Stimulated activated CD8-positive, alpha-beta memory T cell treated with anti-CD3 and anti-CD28 coated beads, Interleukin-12 subunit alpha, Interleukin-12 subunit beta, amount 100 ng/mL, for 24 hours (primary cell): ENCODE data around the gene TMSB4X.
"Not testable (repeated sequence)": the region's sequence is repeated elsewhere in the genome, so short reads cannot be mapped to it uniquely, and the experiment has no call there.

Experiments
- DNase-seq: peaks from one replicate; pipeline ENCODE4 v3.0.0-alpha.2; 2020; ENCODE audit errors: extremely low read depth

TMSB4X gene

DNA sequence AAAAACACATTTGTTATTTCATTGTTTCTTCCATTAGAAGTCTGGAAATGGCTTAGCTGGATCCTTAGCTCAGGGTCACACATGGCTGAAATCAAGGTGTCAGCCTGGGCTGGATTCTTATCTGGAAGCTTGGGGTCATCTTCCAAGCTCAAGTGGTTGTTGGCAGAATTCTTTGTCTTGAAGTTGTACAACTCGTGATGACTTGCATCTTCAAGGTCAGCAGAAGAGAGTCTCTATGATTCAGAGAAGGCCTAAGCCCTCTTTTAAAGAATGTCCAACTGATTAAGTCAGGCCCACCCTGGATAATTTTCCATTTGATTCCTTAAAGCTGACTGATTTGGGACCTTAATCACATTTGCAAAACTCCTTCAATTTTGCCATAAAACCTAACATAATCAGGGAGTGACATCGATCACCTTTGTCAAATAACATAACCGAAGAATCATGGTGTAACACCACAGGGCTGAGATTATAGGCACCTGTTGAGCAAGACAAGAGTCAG is 22.1 kb downstream of the TMSB4X start:
- no peak for DNase-seq

DNA sequence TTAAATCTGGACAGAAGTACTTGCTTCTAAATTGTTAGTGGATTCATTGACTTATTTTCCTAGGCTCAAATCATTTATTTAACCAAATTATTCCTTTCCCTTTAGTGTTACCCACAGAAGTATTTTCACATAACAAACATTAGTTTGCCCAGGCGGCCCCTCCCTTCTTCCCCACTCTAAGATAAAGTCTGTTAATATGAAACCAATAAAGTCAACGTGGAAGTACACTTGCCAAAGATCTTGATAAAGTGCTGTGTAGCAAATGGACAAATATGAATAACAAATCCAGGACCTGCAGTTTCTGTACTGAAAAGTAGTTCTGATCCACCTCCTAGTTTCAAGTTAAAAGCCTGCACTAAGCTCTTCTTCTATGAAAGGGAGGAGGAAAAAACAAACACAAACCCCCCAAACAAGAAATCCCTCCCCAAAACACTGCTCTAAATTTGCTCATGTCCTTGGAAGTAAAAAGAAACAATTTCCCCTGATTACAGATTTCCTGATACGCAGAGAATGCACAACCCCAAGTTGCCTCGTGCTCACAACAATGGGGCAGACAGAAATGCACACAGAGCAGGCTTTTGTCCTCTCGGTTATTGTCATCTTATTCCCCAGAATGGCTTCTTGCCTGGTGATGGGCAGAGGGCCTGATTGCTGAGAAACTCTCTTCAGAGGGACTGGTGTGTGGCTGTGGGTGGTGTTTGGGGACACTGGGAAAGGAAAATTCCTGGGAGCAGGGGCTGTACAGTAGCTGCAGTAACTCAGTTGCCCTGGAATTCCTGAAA is 23.2 kb downstream of the TMSB4X start:
- no peak for DNase-seq

DNA sequence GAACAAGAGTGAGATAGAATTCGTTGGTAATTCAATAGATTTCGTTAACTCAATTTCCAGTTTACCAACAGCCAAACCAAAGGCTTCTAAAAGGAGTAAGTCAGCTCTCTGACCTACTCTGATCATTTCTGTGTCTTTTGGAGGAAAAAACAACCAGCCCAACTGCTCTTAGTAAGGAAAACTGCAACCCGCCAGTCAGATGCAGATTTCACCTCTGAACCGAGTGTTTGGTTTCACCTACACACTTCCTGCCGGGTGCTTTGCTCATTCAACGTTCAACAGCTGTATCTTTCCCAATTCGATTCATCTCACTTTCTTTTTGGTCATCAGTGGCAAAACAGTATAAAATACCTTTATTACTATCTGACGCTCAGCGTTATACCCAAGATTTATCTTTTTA is 24.5 kb downstream of the TMSB4X start:
- no peak for DNase-seq

DNA sequence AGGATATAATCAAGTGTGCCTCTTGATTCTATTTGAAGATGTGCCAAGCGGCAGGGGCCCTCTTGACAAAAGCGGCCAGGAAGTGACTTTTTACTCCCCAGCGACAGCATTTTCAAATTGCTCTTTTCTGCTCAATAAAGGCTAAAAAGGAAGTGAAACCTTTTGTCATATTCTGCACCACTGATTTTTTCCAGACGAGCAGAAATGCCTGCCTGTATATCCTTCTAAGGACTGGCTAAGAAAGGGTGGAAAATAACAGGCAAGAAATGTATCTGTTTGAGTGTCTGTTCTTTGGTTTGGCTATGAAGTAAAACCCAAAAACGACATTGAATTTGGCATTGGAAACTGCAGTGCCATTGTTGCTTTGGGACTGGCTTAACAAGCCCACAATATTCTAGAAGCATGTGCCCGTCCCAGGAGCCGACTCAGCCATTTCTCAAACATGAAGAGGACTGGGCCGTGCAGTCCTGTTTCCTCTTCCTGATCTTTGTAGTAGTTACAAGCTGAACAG is 25.4 kb downstream of the TMSB4X start:
- DNase-seq: no peak

DNA sequence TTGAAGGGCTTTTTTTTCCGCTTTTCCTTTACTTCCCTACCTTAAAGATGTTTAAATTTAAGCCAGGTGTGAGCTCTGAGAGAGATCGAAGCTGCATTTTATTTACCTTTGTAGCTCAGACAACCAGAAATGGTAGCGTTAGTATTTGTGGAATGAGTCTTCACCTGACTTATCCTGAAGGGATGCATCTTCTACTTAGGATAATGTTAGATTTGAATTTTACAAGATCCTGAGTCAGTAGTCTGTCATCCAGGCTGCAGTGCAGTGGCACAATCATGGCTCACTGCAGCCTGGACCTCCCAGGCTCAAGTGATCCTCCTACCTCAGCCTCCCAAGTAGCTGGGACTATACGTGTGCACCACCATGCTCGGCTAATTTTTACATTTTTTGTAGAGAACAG is 26.2 kb downstream of the TMSB4X start:
- no peak for DNase-seq

DNA sequence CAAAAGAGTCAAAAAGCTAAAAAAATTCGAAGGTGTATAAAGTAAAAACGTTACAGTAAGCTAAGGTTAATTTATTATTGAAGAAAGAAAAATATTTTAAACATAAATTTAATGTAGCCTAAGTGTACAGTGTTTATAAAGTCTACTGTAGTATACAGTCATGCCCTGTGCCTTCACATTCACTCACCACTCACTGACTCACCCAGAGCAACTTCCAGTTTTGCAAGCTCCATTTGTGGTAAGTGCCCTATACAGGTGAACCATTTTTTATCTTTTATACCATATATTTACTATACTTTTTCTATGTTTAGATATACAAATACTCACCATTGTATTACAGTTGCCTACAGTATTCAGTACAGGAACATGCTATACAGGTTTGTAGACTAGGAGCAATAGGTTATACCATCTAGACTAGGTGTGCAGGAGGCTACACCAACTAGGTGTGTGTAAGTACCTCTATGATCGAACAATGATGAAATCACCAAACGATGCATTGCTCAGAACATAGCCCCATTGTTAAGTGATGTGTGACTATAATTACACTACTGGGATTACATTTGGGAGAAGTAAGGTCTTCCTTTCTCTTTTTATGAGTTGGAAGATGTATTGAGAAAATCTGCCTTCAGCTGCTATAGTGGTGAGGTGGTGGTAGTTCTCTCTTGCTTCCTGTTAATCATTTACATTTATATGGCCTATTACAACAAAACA is 27.2 kb downstream of the TMSB4X start:
- DNase-seq: no peak

DNA sequence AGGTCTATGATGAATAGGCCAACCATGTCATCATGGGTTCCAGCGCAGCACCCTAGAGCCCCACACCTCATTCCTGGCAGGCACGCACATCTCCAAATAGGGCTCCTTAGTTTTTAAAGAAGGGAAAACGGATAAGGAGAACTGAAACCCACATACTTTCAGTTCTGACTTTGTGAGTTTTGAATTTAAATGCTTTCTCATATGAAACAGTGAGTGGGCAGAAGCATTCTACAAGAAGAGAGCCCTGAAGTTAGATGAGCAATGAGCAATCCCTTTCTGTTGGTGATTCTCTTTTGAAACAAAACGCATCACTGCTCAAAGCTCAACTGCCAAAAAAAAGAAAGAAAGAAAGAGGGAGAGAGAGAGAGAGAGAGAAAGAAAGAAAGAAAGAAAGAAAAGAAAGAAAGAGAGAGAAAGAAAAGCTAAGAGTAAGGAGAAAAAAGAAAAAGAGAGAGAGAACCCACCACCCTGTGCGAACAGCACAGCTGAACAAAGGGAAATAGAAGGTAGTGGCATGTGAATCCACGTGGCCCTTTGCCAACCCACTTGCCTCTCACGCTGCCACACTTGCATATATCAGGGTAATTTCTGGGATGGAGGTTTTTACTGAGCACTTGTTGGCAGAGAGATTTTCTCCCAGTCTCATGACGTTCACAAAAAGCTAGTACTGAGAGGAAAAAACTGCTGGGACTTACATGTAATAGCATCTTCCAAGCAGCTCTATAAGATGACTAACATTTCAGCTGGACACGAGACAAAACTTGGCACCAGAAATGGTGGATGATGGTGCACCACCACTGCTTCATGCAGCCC is 31.0 kb downstream of the TMSB4X start:
- DNase-seq: no peak

DNA sequence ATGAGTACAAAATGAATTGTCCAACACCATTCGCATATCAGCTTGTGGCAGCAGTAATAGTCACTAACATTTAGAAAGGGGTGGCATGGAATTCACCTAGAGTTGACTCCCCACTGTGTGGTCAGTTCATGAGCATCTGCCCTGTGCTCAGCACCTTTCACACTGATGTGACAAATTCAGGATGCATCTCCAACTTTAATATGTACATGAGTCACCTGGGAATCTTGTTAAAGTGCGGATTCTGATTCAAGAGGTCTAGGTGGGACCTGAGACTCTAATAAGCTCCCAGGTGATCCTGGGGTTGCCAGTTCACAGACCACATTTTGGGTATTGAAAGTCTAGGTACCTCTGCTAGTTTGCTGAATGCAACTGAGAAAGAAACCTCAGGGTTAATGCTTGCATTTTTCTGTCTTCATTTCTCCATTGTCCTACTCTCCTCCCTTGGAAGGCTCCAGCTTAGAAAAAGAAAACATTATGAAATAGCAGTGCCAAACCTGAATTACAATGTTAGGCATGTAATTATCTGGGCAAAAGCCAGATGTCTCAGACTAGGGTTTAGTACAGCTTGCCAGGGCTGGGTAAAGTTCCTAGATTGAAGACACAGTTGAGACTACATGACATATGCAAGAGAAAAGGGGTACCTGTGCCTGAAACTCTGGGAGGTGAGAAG is 32.7 kb downstream of the TMSB4X start:
- no peak for DNase-seq

DNA sequence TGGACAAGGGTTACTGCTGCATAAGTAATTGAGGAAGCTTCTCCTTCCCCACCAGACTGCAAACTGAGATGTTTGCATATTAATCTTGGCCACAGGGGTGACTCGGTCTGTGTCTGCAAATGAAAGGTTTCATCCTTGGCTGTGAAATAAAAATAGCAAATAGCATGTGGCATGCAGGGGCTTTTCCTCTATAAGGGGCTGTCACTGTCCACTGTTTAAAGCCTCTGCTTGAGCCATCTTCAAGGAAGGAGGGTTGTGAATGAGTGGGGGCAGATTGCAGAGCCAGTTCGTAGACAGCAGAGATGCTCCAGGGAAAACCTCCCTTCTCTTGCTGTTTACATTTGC is 33.3 kb downstream of the TMSB4X start:
- DNase-seq: no peak

DNA sequence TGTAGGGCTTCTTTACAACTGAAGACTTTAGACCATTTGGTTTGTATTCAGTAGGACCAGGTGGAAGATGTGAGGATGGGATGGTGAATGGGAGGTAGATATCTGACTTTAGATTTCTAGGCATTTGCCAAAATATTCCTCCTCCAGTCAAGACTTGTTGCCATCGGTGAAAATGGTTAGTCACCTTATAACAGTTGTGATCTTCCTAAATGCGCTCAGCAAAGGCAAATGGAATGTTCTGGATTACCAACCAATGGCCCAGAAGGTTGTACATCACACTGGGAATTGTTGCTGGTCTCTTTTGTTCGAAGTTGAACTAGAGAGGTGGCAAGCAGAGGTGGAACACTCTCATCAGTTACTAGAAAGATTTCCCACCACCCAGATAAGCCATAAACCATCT is 33.9 kb downstream of the TMSB4X start:
- DNase-seq: no peak

DNA sequence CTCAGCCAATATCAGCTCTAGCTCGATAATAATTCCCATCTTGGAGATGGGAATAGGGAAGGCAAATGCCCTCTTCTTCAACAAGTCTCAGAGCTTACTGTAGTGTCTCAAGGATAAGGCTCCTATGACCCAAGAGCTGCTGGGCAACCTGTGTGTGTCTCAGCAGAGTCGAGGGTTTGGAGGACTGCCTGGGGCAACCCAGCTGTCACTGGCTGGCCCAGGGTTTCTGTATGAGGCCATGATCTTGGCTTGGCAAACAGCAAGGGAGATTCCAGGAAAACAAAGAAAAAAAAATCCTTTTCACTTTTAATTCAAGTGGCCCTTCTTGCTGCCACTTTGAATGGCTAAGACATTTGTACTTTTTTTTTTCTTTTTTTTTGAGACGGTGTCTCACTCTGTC is 34.4 kb downstream of the TMSB4X start:
- no peak for DNase-seq

DNA sequence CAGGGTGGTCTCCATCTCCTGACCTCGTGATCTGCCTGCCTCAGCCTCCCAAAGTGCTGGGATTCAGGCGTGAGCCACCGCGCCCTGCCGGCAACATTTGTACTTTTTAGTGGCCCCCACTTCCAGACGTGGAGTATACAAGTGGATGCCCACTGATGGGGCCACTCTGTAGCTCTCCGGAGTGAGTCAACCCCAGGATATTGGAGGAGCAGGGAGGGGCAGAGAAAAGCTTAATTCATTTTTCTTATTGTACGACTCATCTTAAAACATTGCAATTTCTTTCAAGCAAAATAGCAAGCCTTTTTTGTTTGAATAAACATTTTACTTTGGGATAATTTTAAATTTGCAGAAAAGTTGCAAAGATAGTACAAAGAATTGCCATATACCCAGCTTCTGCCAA is 34.9 kb downstream of the TMSB4X start:
- DNase-seq: no peak

DNA sequence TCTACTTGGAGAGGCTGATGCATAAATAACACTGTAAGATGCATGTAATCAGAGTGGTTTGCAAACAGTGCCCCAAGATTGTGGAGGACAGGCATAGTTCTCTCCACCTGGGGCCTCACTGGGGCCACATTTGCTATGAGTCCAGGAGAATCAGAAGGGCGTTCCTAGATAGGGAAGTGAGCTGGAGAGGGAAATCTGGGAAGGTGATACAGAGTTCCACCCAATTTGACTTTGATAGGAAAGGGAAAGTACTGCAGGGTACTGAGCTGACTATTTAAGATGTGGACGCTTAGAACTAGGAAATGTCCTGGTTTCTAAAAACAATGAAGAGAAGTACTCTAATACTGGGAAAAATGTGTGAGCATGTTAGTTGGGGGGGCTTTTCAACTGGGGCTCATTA is 35.6 kb downstream of the TMSB4X start:
- no peak for DNase-seq

DNA sequence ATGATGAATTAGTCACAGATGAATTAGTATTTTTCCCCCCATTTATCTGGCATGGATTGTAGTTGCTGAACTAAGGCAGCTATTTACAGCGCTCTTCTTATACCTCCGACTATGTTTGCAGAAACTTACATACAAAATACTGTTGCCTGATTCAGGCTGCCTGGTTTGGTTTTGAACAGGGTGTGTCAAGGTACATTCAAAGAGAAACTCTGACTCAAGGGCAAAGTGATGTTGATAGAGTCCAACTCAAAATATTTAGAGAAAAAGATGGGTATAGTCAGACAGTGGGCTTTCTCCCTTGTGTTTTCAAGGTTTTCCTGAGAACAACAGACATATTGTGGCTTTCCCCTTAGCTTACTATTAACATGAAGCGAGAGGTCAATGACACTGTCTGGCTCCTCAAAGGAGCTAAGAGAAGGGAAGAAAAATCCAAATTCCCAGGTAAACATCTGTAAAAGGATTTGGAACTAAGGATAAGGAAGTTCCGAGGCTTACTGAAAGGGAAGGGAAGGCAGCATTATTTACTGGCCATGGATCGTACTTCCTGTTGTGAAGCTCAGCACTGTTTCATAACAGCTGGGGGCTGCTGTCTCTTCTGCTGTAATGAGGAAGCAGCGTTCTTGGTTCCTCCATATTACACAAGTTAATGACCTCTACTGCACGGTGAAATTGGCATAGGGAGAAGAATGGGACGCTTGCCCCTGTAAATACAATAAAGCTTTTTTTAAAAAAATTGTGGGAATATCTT is 38.6 kb downstream of the TMSB4X start:
- no peak for DNase-seq

DNA sequence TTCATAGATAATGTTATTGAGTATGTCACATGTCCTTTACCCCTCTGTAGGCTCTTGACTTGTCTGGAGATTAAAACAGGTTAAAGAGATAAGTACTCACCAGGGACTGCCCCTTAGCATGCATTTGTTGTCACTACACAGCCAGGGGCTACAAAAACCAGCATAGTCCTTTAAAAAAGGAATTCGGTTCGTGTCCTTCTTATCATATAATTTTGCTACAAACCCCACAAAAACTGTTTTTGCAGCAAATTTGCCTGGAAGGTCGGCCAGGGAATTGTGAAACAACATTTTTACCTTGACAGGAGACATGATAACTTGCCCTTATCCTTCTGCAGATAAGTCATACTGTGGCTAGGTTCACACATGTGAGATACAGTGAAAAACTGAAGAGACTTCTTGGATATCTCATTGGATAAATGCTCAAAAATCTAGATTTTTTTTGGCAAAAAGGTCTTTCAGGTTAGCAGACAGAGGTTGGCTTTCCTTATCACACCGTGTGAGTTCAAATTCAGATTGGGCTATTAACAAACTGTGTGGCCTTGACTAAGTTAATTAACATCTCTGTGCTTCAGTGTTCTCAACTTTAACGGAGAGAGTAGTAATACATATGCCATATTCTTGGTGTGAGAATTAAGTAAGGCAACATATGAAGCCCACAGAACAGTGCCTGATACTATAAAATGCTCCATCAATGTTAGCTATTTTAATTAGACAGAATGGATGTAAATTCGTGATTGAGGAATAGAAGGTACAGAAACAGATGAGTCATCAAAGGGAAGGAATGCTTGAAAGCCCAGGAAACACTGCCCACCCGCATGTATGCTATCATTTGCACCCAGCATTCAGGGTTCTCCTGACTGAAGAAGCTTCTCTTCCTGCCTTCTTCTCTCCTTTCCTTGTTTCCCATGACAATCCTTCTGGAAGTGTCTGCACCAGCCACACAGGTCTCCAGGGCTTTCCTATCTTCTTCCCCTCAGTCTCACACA is 39.5 kb downstream of the TMSB4X start:
- DNase-seq: no peak

DNA sequence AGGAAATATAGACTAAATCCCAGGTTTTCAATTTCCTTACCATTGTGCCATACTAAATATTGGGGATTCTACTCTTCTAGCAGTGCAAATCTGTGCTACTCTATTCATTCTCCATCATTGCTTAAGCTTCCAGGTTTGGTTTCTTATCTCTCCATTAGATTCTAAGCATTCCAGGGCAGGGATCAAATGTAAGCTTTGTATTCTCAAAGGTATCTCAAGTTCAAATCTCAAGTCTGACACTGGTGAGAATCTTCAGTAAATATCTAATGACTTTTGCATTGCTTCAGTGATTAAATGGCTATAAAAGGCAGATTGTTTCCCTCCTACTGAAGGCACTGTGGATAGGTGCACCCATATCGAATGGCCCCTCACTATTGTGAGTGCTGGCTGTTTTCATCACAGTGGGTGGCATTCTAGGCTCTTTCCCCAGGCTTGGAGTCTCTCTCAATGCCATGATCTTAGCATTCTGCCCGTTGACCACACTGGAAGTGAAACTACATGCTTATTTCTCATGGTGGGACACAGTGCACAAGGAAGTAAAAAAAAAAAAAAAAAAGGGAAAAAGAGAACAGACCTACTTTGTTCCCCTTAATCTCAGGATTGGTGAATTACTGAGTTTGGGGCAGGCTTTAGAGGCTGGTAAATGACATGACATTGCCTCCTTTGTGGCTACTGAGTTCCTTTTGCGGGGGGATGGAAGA is 40.8 kb downstream of the TMSB4X start:
- no peak for DNase-seq

DNA sequence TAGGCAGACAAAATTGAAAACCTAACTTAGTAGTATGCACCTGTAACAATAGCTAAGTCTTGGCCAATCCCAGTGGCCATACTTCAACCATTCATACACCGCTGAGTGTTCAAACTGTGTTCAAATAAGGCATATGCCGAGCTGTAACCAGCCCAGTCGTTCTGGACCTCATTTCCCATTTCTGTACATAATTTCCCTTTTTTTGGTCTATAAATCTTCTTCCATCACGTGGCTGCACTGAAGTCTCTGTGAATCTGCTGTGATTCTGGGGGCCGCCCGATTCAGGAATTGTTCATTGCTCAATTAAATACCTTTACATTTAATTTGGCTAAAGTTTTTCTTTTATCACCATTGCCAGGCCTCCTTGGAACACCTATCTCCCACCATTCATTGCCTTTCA is 41.8 kb downstream of the TMSB4X start:
- DNase-seq: not testable (repeated sequence)

DNA sequence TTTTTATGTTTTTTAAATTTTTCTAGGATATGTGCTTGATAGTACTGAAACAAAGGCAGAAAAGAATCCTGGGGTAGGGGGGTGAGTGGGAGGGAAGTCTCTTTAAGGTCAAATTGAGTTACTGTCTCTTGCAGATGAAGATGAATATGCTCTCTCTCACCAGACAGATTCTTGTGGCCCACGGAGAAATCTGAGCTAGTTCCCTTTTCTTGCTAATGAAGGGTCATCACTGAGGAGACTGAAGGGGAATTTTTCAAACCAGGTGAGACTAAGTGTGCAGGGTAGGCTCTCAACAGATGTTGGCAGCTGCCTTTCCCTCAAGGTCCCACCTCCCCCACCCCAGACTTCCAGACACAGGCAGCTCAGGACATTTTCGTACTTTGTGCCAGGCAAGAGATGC is 48.0 kb downstream of the TMSB4X start:
- no peak for DNase-seq

DNA sequence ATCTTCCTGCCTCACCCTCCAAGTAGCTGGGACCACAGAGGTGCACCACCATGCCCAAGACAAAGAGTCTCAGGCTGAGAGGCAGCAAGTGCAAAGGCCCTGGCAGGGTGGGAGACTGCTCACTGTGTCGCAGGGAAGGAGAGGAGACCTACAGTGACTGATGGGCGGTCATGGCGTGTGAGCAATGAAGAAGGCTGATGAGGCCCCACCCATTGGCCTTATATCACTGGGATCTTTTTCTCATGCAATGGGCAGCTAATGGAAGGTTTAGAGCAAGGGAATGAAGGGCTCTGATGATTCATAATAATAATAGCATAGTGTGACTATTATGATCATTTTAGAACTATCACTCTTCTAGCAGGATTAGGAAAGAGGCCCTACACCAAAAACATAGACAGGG is 48.7 kb downstream of the TMSB4X start:
- no peak for DNase-seq
